Uterus (tissue), 2 donors: Measurements from ENCODE around the gene RDH14.

Source experiments
- POLR2A ChIP-seq, 2 donors: fragments of 450-650 bp; IDR thresholded peaks; one replicate each; pipeline ENCODE4 v1.6.1; 2016; ENCODE audit warnings: antibody characterized with exemption in 2 of 2, mild to moderate bottlenecking in 1 of 2, moderate library complexity in 1 of 2
- TF ChIP-seq, protein P1 (sequence below), 4 experiments: fragments of 200-600 bp in 2 of 4; fragments of 450-650 bp in 2 of 4; sonication (generic) in 2 of 4; IDR thresholded peaks; one replicate each; pipeline ENCODE4 v1.5.1; 2016 to 2019; ENCODE audit warnings: antibody characterized with exemption in 4 of 4, mild to moderate bottlenecking in 2 of 4, moderate library complexity in 1 of 4

DNA sequence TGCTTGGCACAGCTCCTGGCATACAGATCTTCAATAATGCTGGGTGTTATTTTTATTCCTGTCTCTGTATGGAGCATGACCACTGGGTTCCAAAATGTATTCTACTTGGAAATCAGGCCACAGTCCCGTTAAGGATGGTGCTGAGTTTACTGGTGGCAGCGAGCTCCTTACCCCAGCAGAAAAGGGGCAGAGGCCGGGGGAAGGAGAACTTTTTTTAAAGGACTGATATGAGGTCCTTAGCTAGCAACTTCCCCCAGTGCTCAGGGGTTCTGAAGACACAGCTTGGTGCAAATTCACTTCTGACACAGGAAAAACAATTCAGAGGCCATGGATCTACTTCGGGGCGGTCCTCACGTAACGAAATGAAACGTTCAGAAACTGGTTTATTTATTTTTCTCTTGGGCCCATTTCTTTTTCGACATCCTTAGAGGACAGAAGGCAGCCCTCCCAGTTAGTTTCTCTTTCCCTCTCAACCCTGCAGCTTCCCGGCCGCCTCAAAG, 872 bp downstream of the RDH14 start:
- TF ChIP-seq, protein P1, sequence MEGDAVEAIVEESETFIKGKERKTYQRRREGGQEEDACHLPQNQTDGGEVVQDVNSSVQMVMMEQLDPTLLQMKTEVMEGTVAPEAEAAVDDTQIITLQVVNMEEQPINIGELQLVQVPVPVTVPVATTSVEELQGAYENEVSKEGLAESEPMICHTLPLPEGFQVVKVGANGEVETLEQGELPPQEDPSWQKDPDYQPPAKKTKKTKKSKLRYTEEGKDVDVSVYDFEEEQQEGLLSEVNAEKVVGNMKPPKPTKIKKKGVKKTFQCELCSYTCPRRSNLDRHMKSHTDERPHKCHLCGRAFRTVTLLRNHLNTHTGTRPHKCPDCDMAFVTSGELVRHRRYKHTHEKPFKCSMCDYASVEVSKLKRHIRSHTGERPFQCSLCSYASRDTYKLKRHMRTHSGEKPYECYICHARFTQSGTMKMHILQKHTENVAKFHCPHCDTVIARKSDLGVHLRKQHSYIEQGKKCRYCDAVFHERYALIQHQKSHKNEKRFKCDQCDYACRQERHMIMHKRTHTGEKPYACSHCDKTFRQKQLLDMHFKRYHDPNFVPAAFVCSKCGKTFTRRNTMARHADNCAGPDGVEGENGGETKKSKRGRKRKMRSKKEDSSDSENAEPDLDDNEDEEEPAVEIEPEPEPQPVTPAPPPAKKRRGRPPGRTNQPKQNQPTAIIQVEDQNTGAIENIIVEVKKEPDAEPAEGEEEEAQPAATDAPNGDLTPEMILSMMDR (IDR thresholded peaks at IDR 0.05) = no peak
- TF ChIP-seq POLR2A (IDR thresholded peaks at IDR 0.05) = no peak
